SK-N-SH (cell line): Measurements from ENCODE around the gene ZMIZ1. TPM values are rescaled to one million over a fixed set of nuclear protein-coding genes. Genes with fewer than 3 reads are reported as not detected.

Experiments
- CTCF ChIA-PET: fragments of 300-600, 350-600 bp; formaldehyde crosslinking; extraction: SDS; loops from one replicate; lab custom pipeline; 2021; lab: Yijun Ruan, JAX
- POLR2A ChIA-PET: fragments of 350-600 bp; sonication (Branson Sonifier 250); formaldehyde crosslinking; extraction: SDS; loops from one replicate; lab custom pipeline; 2020; ENCODE audit warnings: antibody characterized with exemption, inconsistent platforms; lab: Yijun Ruan, JAX
- DNase-seq: peaks from one replicate; pipeline ENCODE4 v3.0.0; 2012
- H2AFZ ChIP-seq: fragments of 200-600 bp; sonication (generic); 2 replicates; pipeline ENCODE4 v1.8.1; 2016; ENCODE audit warnings: antibody characterized with exemption, mild to moderate bottlenecking, low read depth
- H3F3A ChIP-seq: fragments of 200-600 bp; sonication (generic); replicated peaks from 2 replicates; pipeline ENCODE3; 2016; ENCODE audit warnings: antibody characterized with exemption, mild to moderate bottlenecking; ENCODE audit not compliant: insufficient read depth
- H3K27ac ChIP-seq, 2 experiments: fragments of 200-500 bp in 1 of 2; fragments of 200-600 bp in 1 of 2; sonication (Bioruptor generic) in 1 of 2; sonication (generic), shearing (Covaris generic) in 1 of 2; 2 replicates each; pipeline versions ENCODE4 v1.5.1 to v1.6.1; 2014 to 2016; ENCODE audit warnings: low read depth in 2 of 2, inconsistent platforms in 1 of 2, low read length in 1 of 2, mild to moderate bottlenecking in 1 of 2, mixed read lengths in 1 of 2
- H3K27me3 ChIP-seq: fragments of 200-600 bp; sonication (generic), shearing (Covaris generic); 2 replicates; pipeline ENCODE4 v1.6.1; 2016; ENCODE audit warnings: mixed run types; ENCODE audit not compliant: insufficient read depth
- H3K36me3 ChIP-seq, 2 experiments: fragments of 200-500 bp in 1 of 2; fragments of 200-600 bp in 1 of 2; sonication (Bioruptor generic) in 1 of 2; sonication (generic) in 1 of 2; replicated peaks in 1 of 2; 2 replicates each; pipeline versions ENCODE3 to v1.5.1; 2014 to 2016; ENCODE audit warnings: low read length in 1 of 2, mild to moderate bottlenecking in 1 of 2; ENCODE audit not compliant: insufficient read depth in 2 of 2, control insufficient read depth in 1 of 2
- H3K4me1 ChIP-seq, 2 experiments: fragments of 200-500 bp in 1 of 2; fragments of 200-600 bp in 1 of 2; sonication (Bioruptor generic) in 1 of 2; sonication (generic), shearing (Covaris generic) in 1 of 2; 2 replicates each; pipeline versions ENCODE4 v1.5.1 to v1.6.1; 2014 to 2016; ENCODE audit warnings: low read depth in 1 of 2, low read length in 1 of 2, mixed run types in 1 of 2; ENCODE audit not compliant: insufficient read depth in 2 of 2, control insufficient read depth in 1 of 2
- H3K4me2 ChIP-seq: fragments of 200-600 bp; sonication (generic), shearing (Covaris generic); 2 replicates; pipeline ENCODE4 v1.6.1; 2017; ENCODE audit warnings: mixed run types
- H3K4me3 ChIP-seq, 2 experiments: fragments of 200-500 bp in 1 of 2; fragments of 200-600 bp in 1 of 2; sonication (Bioruptor generic) in 1 of 2; sonication (generic), shearing (Covaris generic) in 1 of 2; 2 replicates each; pipeline versions ENCODE4 v1.5.1 to v1.8.1; 2014 to 2016; ENCODE audit warnings: low read depth in 2 of 2, inconsistent platforms in 1 of 2, low read length in 1 of 2, mild to moderate bottlenecking in 1 of 2, mixed read lengths in 1 of 2, moderate library complexity in 1 of 2
- H3K79me2 ChIP-seq: fragments of 200-600 bp; sonication (generic); 2 replicates; pipeline ENCODE4 v1.8.1; 2017; ENCODE audit warnings: mild to moderate bottlenecking; ENCODE audit not compliant: insufficient read depth
- H3K9ac ChIP-seq: fragments of 200-600 bp; sonication (generic); 2 replicates; pipeline ENCODE4 v1.6.1; 2017; ENCODE audit warnings: mixed run types
- H3K9me2 ChIP-seq: fragments of 200-600 bp; sonication (generic); 2 replicates; pipeline ENCODE4 v1.6.1; 2017; ENCODE audit warnings: mixed run types
- H3K9me3 ChIP-seq: fragments of 200-600 bp; sonication (generic); 2 replicates; pipeline ENCODE4 v1.6.1; 2017; ENCODE audit warnings: mixed run types, mild to moderate bottlenecking, moderate library complexity
- H4K20me1 ChIP-seq: fragments of 200-600 bp; sonication (generic); 2 replicates; pipeline ENCODE4 v1.6.1; 2017; ENCODE audit warnings: mild to moderate bottlenecking, mixed run types; ENCODE audit not compliant: insufficient read depth
- CHD2 ChIP-seq: fragments of 150-350 bp; IDR thresholded peaks from 2 replicates; pipeline ENCODE4 v1.6.1; 2018; ENCODE audit warnings: low read length; ENCODE audit not compliant: partially characterized antibody
- CTCF ChIP-seq: fragments of 200-600 bp; sonication (generic); IDR thresholded peaks from 2 replicates; pipeline ENCODE4 v1.6.1; 2017; ENCODE audit warnings: antibody characterized with exemption, mild to moderate bottlenecking, moderate library complexity
- EZH2phosphoT487 ChIP-seq: fragments of 200-600 bp; sonication (generic); IDR thresholded peaks from 2 replicates; pipeline ENCODE4 v1.6.1; 2017; ENCODE audit warnings: low read depth, mixed run types, mild to moderate bottlenecking, antibody characterized with exemption, moderate library complexity, borderline replicate concordance
- FOSL2 ChIP-seq: IDR thresholded peaks from 2 replicates; pipeline ENCODE4 v1.4.0; 2012; ENCODE audit warnings: low read depth, mild to moderate bottlenecking, moderate library complexity, borderline replicate concordance
- FOXJ3 ChIP-seq: sonication (generic); formaldehyde crosslinking; IDR thresholded peaks from 2 replicates; pipeline ENCODE4 v1.5.1; 2020; ENCODE audit warnings: mild to moderate bottlenecking, missing genetic modification reagents
- FOXM1 ChIP-seq: IDR thresholded peaks from 2 replicates; pipeline ENCODE4 v1.4.0; 2012; ENCODE audit warnings: low read depth, mild to moderate bottlenecking
- GABPA ChIP-seq: IDR thresholded peaks from 2 replicates; pipeline ENCODE4 v1.4.0; 2012; ENCODE audit warnings: low read depth, mild to moderate bottlenecking
- IRF3 ChIP-seq: fragments of 150-350 bp; IDR thresholded peaks from 2 replicates; pipeline ENCODE4 v1.6.1; 2016; ENCODE audit warnings: mild to moderate bottlenecking, low read depth, low read length
- MAX ChIP-seq: IDR thresholded peaks from 2 replicates; pipeline ENCODE4 v1.4.0; 2012; ENCODE audit warnings: low read depth
- RAD21 ChIP-seq: IDR thresholded peaks from 2 replicates; pipeline ENCODE4 v1.6.1; 2012; ENCODE audit warnings: mild to moderate bottlenecking, low read length
- RCOR1 ChIP-seq: fragments of 150-350 bp; IDR thresholded peaks from 2 replicates; pipeline ENCODE4 v1.6.1; 2017; ENCODE audit warnings: antibody characterized with exemption, low read length
- RFX5 ChIP-seq: IDR thresholded peaks from 2 replicates; pipeline ENCODE4 v1.6.1; 2012; ENCODE audit warnings: mild to moderate bottlenecking, improper control_type of control experiment, low read length
- TEAD4 ChIP-seq: IDR thresholded peaks from 2 replicates; pipeline ENCODE4 v1.4.0; 2012; ENCODE audit warnings: mild to moderate bottlenecking, borderline replicate concordance; ENCODE audit not compliant: insufficient read depth
- USF2 ChIP-seq: fragments of 150-350 bp; IDR thresholded peaks from 2 replicates; pipeline ENCODE4 v1.6.1; 2017; ENCODE audit warnings: antibody characterized with exemption, low read length, low read depth, borderline replicate concordance
- WGBS: methylation state at CpG from one replicate; pipeline ENCODE4 v1.1.6; 2017; ENCODE audit warnings: low lambda C conversion rate; 5-methylcytosine and 5-hydroxymethylcytosine counted together
- polyA plus RNA-seq, 3 experiments: library from polyadenylated mRNA; depleted of rRNA; stranded (reverse); fragments of >200 nt; gene quantifications; 2 replicates each; pipeline ENCODE4 v1.2.3, GENCODE V29; 2012

Gene ZMIZ1
- polyA plus RNA-seq, 1 of the 3 experiments (the other 2 are of a cell fraction): 23.5 TPM

GRCh38 chr10:79113827-79114226 lies 45.1 kb downstream of the ZMIZ1 start:
- H3K9me2 ChIP-seq: no peaks in the 10 kb centered on the region
- no peak for TF ChIP-seq EZH2phosphoT487
- TF ChIP-seq RCOR1: 0 out of 2 replicates have a peak, but pooled peaks have one; percentile 10
- TF ChIP-seq GABPA: no peak
- TF ChIP-seq RFX5: no peak
- TF ChIP-seq FOXM1: no peak
- TF ChIP-seq RAD21: no peak
- TF ChIP-seq TEAD4: no peak
- H3K4me1 ChIP-seq: peaks cover 48 to 95% of the 10 kb centered on the region in 2 experiments
- H3K4me3 ChIP-seq: no peak overlapping the region
- H3F3A ChIP-seq: peaks cover 32% of the 10 kb centered on the region
- H3K4me2 ChIP-seq: peak overlapping the region; percentile 53
- peak; percentile 70 for DNase-seq
- H2AFZ ChIP-seq: no peak overlapping the region
- ChIA-PET POLR2A (interaction anchor here (1.1 kb wide), 1 partner anchor 1573 kb away, joined by 3 read pairs; no protein-coding TSS in a partner anchor), CTCF (interaction anchor here (1.0 to 1.4 kb wide), 4 partner anchors 29 to 82 kb away, joined by 3 to 7 read pairs (median 5); no protein-coding TSS in a partner anchor)
- H3K27ac ChIP-seq: peak overlapping the region; percentile 89 to 90
- H4K20me1 ChIP-seq: peaks cover 97% of the 10 kb centered on the region
- H3K79me2 ChIP-seq: peaks cover 100% of the 10 kb centered on the region
- no peaks in the 10 kb centered on the region for H3K27me3 ChIP-seq
- H3K9me3 ChIP-seq: no peaks in the 10 kb centered on the region
- peak overlapping the region; percentile 34; the same call in 1 of the 2 replicates for H3K9ac ChIP-seq
- H3K36me3 ChIP-seq: peaks cover 5 to 8% of the 10 kb centered on the region in 2 experiments
- WGBS: 54% methylated on average over 9 of the region's 9 CpGs

GRCh38 chr10:79115302-79115701 lies 46.5 kb downstream of the ZMIZ1 start:
- TF ChIP-seq RAD21 (no peak), MAX (no peak), USF2 (no peak), CHD2 (no peak), IRF3 (no peak), RFX5 (no peak), FOSL2 (no peak), CTCF (no peak), FOXJ3 (no peak)
- TF ChIP-seq, all 33 proteins: peak for 0
- Histone ChIP-seq H3K9ac (no peak overlapping the region), H3K27ac (peak overlapping the region; percentile 54 to 75; a peak in 3 of 4 replicates), H3K4me2 (peak overlapping the region; percentile 53; the same call in 1 of the 2 replicates), H3K9me3 (no peaks in the 10 kb centered on the region), H3K9me2 (no peaks in the 10 kb centered on the region), H3K27me3 (no peaks in the 10 kb centered on the region), H3K4me3 (no peak overlapping the region), H3K79me2 (peaks cover 100% of the 10 kb centered on the region), H2AFZ (no peak overlapping the region), H3K36me3 (peaks cover 8 to 19% of the 10 kb centered on the region in 2 experiments), H3F3A (peaks cover 30% of the 10 kb centered on the region), H3K4me1 (peaks cover 48 to 88% of the 10 kb centered on the region in 2 experiments), H4K20me1 (peaks cover 97% of the 10 kb centered on the region)
- DNase-seq: no peak
- POLR2A ChIA-PET: no interaction called here
- WGBS: 86% methylated on average over 4 of the region's 4 CpGs
- CTCF ChIA-PET: interaction anchor here (1.0 to 1.9 kb wide), 5 partner anchors 47 to 129 kb away, joined by 3 to 10 read pairs (median 3); no protein-coding TSS in a partner anchor
